NCI-H146 (cell line): ENCODE results near the gene AURKB.

Experiments
- DNase-seq: peaks from one replicate; lab custom pipeline; 2025; lab: John Stamatoyannopoulos, UW

The AURKB gene

GRCh38 chr17:8161289-8162232 lies 48.8 kb downstream of the AURKB start:
- DNase-seq, result no peak

- DNase-seq, result no peak
These were observed 49.6 kb downstream of the AURKB start for GRCh38 chr17:8160741-8161221.

GRCh38 chr17:8160224-8160577 lies 50.2 kb downstream of the AURKB start:
- DNase-seq, result no peak

- no peak for DNase-seq
These were observed 50.7 kb downstream of the AURKB start for GRCh38 chr17:8159459-8160223.

GRCh38 chr17:8159032-8159400 lies 51.4 kb downstream of the AURKB start:
- DNase-seq, result no peak

- peak; percentile 78 for DNase-seq
These were observed 51.9 kb downstream of the AURKB start for GRCh38 chr17:8158267-8159031.

GRCh38 chr17:8156246-8156992 lies 54.0 kb downstream of the AURKB start:
- peak; percentile 100 for DNase-seq

GRCh38 chr17:8155996-8156245 lies 54.5 kb downstream of the AURKB start:
- no peak for DNase-seq

- DNase-seq, result no peak
These were observed 55.0 kb downstream of the AURKB start for GRCh38 chr17:8155231-8155995.
